NOMO-1 treated with DMSO at 0.1 percent for 48 hours (cell line): ENCODE results near the gene FANK1.
"Not testable (repeated sequence)": the region's sequence is repeated elsewhere in the genome, so short reads cannot be mapped to it uniquely, and the experiment has no call there.

Source experiments
- DNase-seq: peaks from one replicate; lab custom pipeline; 2025; ENCODE audit not compliant: unreplicated experiment; lab: John Stamatoyannopoulos, UW

Gene FANK1

DNA sequence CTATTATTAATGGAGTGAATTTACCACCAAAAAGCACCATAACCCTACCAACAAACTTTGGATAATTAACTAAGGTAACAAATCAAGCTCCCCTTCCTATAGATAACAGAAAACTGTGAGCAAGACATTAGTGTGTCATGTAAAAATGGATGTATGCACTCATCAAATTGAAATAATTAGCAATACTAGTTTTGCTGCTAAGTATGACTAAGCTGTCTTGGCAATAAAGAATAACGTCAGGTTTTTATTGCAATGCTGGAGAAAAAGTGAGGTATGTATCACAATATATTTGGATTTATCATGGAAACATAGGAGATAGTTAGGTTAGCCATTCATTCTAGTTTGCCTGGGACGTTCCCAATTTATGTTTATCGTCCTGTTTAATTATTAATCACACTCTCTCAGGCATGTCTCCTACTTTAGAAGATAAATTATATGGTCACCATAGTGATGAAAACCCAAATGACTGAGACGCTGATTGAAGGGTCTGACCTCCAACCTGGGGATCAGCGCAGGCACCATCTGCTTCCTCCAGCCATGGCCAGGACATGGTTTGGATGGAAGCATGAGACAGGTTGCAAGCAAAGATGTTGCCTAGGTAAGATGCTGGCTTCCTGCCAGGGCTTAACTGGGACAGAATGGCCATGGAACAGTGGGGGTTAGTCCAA lies 125.6 kb downstream of the FANK1 start:
- DNase-seq: no peak

DNA sequence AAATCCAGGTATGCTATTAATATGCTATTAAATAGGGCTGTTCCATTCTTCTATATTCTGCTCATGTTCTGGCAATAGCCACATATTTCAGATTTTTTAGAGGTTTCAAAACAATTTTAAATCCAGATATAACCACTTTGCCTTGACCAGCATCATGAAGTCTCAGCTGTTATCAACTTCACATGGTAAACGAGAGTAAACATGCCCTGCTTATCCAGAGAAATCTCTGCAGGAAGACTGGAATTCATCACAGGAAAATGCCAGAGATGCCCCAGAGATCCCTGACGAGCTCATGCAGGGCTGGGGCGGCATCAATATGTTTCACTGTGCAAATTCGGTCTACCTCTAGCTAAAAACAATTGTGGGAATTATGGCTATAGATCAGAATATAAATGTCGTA lies 126.5 kb downstream of the FANK1 start:
- DNase-seq: no peak

- no peak for DNase-seq
These were observed 131.3 kb downstream of the FANK1 start for GRCh38 chr10:126027692-126028091.

GRCh38 chr10:126029999-126030398 lies 133.6 kb downstream of the FANK1 start:
- DNase-seq: no peak

DNA sequence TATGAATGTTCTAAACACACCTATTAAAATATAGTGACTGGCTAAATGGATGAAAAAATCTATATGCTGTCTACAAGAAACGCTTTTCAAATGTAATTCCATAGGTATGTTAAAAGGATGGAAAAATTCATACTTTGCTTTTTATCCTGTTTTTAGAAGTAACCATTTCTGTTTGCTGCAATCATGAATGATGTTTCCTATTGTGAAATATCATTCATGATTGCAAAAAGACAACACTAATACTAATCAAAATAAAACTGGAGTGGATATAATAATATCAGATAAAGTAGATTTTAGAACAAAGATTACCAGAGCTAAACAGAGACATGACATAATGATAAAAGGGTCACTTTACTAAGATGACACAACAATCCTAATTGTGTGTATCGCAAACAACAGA lies 138.2 kb downstream of the FANK1 start:
- DNase-seq: no peak

DNA sequence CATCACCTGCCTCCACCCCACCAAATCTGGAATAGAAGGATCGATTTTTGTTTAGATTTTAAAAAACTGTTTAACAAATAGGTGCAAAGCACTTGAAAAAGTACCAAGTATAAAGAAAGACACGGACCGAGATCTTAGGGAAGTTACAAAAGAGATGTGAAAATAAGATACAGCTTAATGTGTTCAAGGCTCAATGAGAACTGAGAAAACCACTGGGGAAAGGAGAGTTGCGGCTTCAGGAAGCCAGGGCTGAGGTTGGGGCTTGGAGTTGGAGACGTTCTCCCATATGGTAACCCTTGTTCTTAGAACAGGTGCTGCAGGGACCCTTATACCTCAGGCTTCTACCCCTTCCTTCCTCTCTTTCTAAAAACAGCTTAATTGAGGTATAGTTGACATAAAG lies 140.2 kb downstream of the FANK1 start:
- DNase-seq: no peak

GRCh38 chr10:126037946-126038345 lies 141.6 kb downstream of the FANK1 start:
- no peak for DNase-seq

- no peak for DNase-seq
These were observed 144.8 kb downstream of the FANK1 start for GRCh38 chr10:126041117-126041516.

GRCh38 chr10:126041804-126042231 lies 145.5 kb downstream of the FANK1 start:
- peak; percentile 35 for DNase-seq

- no peak for DNase-seq
These were observed 146.0 kb downstream of the FANK1 start for GRCh38 chr10:126042354-126042753.

GRCh38 chr10:126042906-126043305 lies 146.5 kb downstream of the FANK1 start:
- no peak for DNase-seq

DNA sequence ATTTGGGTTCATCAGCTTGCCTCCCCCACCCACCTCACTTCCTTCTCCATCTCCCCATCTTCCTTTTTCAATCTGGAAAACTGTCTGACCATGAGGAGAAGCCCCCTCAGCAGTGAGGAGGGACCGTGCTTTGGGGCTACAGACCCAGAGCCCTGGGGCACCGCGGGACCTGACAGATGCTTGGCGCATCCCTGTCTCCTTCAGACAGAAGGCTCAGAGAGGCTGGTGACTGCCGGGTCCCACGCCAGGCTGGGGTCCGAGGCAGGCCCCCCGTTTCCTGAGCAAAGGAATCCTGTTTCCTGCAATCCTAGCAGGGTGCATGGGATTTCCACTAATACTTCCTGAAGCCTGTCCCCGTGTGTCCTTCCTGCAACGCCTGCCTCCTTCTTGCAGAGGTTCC lies 147.0 kb downstream of the FANK1 start:
- DNase-seq: no peak

GRCh38 chr10:126045861-126046260 lies 149.5 kb downstream of the FANK1 start:
- DNase-seq: no peak

- DNase-seq: no peak
These were observed 150.5 kb downstream of the FANK1 start for GRCh38 chr10:126046831-126047230.

- DNase-seq: not testable (repeated sequence)
These were observed 151.4 kb downstream of the FANK1 start for GRCh38 chr10:126047749-126048148.

DNA sequence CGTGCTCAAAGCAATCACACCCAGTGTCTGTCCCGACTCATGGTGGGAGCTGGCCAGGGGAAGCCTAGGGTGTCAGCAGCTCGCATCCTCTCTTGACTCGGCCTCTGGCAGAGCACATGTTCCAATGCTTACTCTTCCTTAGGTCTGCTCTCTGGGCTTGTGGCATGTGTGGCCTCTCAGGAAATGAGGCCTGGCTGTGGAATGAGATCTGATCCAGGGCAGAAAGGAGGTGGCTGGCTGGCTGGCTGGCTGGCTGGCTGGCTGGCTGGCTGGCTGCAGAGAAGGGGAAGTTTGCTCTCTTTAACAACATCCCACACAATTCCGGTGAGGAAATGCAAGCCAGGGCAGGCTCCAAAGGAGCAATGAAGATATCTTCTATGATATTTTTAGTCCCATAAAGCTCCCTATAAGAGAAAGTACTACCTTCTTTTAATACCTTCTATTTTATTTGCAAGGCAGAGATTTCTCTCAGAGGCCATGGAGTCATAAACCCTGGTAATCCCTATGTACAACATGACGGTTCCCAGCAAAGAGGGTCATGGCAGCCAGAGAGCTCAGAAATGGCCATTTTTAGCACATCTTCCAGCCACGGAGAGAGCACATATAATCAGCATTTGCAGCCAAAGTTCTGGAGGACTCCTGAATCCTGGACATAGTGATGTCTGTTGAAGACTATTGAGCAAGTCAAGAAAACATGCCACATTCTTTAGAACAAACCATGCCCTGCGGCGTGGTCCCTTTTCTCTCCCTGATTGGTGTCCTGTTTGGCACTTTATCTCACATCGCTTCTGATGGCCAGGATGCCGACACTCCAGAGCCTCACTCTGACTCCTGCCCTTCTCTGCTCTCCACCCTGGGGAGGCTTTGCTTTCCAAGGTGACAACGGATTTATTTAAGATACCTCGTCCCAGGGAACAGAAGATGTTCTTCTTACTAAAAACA lies 153.7 kb downstream of the FANK1 start:
- DNase-seq: no peak

- no peak for DNase-seq
These were observed 155.8 kb downstream of the FANK1 start for GRCh38 chr10:126052171-126052570.

GRCh38 chr10:126054191-126054590 lies 157.8 kb downstream of the FANK1 start:
- no peak for DNase-seq

DNA sequence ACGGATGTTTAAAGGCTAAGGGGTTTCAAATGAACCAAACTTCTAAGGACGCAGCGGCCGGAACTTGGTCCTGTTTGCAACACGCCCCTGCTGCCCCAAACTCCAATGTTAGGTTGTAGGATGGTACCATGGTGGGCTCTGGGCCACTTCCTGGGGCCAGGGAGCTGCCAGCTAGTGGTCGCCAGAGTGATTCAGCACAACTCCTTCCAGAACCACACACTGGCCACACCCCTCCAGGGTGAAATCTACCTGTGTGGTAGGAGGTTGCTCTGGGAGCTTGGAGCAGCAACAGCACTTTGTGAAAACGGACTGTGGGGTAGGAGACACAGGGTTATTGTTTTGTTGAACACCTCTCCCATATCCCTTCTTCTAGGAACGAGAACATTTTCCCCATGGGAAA lies 161.1 kb downstream of the FANK1 start:
- DNase-seq: no peak

DNA sequence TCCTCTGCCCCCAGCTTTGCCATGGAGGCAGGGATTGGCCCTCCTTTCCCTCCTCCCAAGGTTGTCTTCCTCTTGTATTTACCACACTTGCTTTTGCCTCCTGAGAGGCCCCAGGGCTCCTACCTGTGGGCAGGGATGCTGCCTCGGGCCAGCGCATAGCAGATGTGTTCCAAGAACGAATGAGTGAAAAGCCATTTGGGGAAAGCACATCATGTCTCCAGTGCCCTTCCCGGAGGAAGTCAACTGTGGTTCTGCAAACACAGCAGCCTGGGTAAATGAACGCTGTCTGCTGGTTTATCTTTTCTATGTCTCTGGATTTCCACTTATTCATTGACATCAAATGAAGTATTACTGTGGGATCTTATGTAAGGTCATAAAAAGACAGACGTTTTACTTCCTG lies 161.7 kb downstream of the FANK1 start:
- no peak for DNase-seq

GRCh38 chr10:126058507-126058906 lies 162.1 kb downstream of the FANK1 start:
- no peak for DNase-seq
